D341Med (cell line): ENCODE data around the gene AKAP7.

Source experiments
- DNase-seq: peaks from one replicate; pipeline ENCODE4 v3.0.0; 2012; ENCODE audit warnings: low spot score

AKAP7 gene

DNA sequence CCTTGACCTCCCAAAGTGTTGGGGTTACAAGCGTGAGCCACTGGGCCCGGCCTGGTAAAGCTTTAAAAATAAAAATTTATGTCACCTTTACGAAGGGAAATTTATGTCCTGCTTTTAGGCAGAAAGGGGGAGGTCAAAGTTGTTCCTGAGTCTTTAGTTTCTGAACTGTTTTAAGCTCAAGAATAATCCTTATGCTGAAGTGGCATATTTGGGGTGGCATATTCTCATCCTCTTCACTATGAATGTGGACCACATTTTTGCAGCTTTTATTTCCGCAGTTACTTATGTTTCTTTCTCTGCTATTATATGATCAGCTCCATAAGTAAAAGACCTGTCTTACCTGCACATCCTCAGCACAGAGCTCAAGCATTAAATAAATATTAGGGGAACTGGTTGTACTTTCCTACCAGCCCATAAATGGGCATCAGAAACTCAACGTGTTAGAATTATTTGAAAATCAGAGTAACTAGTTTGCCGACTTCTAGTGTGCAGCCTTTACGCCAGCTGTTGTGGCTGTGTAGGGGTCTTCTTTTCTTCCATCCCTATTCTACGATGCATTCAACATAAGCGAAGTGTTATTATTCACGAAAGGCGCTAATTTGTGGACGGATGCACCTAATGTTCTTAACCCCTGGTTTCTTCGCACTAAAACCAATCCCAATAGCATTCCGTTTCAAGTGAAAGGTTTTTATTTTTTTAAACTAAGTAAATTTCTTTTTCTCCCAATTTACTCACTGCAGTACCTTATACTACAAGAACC is 867 bp upstream of the AKAP7 start:
- no peak for DNase-seq

DNA sequence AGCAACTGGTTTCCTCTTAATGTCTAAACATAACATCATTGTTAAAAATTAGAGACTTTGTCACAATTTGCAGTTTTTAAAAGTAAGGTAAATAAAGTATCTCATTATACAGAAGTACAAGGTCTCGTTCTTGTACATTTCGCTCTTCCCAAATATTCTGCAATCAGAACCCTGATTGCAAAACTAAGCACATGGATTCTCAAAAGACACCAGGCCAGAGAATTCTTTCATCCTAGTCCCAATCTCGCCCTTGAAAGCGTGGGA is 355 bp upstream of the AKAP7 start:
- no peak for DNase-seq

DNA sequence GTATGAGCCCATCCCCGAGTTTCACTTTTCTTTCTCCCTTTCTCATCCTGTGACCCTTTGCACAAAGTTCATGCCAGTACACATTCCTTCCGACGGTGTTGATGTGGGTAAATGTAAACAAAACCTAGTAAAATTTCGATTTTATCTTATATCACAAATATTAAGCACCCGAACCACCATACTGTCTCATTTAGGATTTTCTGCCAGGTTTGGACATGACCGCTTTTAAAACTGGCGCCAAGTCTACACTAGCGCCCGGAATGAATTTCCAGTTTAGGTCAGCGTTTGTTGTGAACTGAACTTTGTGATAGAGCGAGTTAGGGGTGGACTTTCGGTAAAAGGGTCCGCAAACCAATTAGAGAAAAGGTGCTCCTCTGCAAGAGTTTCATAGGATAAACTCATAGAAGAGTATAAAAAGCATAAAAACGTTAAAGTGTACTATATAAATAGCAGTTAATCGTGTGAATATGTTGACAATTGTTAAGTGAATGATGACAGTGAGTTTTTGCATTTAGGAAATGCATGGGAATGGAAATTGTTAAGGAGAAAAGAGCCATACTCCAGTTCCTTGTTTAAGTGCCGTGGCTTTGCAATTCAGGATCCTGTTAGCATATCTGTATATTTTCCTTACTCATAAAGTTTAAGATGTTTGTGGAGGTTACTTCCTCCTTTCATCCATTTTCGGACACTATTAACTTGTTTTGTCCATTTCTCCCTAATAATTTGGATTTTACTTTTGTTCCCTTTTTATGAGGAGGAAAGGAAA is 937 bp downstream of the AKAP7 start:
- no peak for DNase-seq

DNA sequence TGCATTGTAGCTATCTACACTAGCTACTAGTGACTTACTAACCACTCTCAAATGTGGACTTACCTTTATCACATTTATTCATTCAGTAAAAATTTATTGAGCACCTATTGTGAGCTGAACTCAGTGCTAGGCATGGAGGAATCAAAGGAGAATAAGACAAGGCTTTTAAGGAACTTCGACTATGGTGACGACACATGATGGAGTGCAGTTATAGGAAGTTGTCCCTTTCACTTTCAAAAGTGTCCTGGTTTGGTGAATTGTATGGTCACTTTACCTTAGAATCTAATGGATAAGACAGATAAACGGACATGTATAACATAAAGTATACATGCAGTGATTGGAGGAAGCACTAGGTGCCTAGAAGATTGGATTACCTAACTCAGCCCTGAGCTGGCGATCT is 4.3 kb downstream of the AKAP7 start:
- DNase-seq = no peak

DNA sequence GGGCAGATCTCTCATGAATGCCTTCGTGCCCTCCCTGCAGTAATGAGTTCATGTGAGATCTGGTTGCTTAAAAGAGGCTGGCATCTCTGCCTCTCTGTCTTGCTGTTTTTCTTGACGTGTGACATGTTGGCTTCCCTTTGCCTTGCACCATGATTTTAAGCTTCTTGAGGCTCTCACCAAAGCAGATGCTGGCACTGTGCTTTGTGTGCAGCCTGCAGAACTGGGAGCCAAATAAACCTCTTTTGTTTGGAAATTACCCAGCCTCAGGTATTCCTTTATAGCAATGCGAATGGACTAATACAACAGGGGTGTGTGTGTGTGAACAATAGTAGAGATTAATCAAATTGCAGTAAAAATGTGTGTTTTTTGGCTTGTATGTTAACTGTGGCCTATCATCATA is 8.1 kb downstream of the AKAP7 start:
- no peak for DNase-seq

DNA sequence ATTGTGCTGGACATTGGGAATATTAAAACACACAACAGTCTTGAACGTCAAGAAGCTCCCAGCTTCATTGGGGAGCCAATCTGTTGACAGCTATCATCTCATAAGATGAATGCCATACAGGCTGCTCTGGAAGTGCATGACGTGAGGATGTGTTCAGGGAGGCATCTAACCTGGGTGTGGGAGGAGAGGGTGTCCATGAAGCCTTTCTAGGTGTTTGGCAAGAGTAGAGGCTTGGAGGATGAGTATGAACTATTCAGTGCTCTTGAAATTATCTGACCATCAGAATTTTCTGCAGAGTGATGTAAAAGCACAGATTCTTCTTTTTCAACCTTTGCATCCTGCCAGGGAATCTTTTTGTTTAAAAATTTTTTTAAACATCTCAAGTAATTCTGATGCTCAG is 11.6 kb downstream of the AKAP7 start:
- no peak for DNase-seq

DNA sequence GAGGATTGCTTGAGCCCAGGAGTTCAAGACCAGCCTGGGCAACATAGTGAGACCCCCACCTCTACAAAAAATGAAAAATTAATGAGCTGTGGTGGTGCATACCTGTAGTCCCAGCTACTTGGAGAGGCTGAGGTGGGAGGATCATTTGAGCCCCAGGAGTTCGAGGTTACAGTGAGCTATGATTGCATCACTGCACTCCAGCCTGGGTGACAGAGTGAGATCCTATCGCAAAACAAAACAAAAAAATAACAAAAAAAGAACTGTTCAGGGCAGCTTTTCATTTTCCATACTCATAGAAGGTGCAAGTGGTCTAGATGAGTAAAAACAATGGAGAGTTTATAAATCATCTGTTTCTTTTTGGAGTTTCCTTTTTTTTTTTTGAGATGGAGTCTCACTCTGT is 21.1 kb downstream of the AKAP7 start:
- no peak for DNase-seq

DNA sequence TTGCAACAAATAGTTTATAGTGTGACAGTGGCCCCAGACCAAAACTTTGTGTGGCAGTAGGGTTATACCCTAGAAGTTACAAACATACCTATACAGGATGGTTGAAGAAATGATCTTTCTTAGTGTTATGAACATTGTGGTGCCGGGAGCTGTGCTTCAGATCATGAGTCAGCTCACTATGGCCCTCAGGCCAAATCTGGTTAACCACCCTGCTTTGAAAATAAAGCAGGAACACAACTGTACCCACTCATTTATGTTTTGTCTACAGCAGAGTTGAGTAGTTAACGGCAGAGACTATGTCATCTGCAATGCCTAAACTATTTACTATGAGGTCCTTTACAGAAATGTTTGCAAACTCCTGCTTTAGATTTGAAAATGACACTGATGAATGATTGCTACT is 24.3 kb downstream of the AKAP7 start:
- DNase-seq = no peak

DNA sequence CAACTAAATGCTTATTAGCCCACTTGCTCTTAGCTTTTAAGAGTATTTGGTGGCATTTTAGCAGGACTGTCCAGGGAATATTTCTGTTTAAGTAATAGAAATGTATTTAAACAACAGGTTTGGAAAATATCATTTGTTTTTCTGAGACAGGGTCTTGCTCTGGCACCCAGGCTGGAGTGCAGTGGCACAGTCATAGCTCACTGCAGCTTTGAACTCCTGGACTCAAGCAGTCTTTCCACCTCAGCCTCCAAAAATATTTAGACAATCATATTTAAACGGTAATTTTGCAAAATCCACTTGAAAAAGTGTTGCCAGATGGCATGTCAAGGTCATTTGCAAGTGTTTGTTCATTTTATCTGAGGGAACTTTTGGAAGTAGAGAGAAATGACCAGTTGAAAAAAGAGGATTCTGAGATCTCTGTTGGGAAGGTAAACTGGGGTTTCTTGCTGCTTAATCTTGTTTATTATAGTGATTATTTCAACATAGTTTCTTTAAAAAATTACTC is 25.0 kb downstream of the AKAP7 start:
- DNase-seq = no peak

DNA sequence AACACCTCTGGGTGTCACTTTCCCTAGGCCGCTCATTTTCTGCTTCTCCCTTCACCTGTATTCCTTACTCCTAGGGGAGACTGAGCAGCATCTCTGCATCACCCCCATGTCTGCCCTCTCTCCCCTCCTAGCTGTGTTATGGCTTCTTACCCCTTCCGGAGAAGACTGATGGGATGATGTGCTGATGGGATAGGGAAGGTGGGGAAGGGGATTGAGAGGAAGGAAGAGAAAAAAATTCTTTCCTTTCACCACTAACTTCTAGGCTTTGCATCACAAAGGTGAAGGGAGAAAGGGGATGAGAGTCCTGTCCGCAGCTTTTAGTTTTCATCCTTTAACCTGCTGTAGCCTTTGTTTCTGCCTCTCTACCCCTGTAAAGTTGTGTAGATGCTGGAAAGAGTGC is 26.7 kb downstream of the AKAP7 start:
- no peak for DNase-seq

DNA sequence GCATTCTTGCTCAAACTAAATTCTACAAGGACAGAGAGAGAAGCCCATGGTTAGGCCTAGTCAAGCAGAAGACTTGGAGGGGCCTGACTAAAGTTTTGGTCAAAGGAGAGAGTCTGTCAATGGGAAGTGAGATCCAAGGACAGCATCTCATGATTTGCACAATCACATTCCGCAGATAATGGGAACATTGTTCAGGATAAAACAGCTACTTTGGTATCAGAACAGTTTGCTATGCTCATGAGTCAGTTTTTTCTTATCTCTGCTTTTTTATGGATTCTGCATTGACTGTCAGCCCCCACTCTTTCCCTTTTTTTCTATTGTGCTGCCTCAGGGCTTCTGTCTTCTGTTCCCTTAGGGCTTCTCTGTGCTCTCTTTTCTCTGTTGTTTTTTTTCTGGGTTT is 28.6 kb downstream of the AKAP7 start:
- no peak for DNase-seq

DNA sequence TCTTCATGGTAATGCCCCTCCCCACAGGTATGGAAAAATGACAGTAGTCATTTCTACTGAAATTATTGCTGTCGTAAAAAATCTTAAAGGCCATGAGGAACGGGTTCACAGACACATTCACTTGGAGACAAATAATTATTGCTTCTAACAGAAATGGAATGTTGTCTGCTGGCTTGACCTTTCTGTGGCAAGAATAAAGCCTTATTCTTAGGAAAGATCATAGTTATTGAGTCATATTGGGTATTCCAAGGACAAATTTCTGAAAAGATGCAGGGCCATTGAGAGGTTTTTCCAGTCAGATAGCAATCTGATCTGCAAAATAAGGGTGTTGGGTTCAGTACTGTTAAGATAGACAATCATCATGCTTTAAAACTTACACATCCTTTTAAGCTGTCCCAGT is 29.2 kb downstream of the AKAP7 start:
- no peak for DNase-seq

DNA sequence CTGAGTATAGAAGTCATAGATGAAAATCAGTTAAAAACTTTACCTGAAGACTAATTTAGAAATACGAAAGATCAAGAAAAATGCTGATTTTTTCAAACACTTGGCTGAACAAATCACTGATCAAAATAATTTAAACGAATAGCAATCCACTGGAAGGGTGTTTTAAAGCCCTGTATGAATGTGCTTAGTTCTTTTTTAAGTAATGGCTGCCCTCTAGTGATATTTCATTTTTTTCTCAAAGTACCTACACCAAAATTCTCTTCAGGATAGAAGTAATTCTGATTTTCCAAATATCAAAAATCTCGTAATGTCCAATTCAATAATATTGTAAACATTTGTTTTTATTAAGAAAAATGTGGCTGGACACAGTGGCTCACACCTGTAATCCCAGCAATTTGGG is 32.5 kb downstream of the AKAP7 start:
- DNase-seq = no peak

DNA sequence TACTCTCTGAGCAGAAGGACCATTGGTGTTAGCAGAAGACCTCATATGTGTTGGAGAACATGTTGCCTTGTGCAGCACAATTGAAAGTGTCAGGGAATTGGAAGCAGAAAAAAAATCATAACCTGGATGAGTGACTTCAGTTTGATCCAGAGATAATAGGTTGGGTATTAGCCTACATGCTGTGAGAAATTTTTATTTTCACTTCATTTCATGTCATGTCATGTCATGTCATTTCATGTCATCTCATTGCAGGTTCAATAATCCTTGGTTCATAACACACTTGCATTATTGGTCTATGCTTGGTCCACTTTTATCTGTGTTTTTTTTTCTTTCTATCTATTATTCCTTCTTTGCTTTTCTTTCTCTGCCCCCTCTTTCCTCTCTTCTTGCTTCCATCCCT is 34.3 kb downstream of the AKAP7 start:
- no peak for DNase-seq

DNA sequence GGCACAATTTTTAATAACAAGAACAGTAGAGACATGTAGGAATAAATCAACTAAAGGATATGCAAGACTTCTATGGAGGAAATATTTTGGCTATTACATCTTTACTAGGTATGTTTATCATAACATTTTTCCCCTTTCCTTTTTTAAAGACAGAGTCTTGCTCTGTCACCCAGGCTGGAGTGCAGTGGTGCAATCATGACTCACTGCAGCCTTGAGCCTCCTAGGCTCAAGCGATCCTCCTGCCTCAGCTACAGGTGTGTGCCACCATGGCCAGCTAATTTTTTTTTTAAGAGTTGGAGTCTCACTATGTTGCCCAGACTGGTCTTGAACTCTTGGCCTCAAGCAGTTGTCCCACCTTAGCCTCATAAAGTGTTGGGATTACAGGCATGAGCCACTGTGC is 37.0 kb downstream of the AKAP7 start:
- DNase-seq = no peak

DNA sequence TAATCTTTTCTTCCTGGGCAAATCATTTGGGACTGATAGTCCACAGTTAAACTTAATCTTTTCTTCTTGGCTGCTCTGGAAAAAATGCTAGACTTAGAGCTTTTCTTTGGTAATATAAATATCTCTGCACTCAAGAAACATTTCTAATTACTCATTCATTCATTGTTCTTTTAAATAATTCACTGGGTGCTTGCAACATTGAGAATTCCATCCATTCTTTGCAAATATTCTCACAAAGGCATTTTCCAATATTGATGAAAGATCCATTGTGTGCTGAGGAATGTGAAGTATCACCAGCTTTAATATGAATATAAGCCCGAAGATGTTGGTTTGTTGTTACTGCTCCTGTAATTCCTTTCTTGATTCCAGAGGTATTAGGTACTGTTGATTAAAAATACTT is 38.4 kb downstream of the AKAP7 start:
- no peak for DNase-seq

DNA sequence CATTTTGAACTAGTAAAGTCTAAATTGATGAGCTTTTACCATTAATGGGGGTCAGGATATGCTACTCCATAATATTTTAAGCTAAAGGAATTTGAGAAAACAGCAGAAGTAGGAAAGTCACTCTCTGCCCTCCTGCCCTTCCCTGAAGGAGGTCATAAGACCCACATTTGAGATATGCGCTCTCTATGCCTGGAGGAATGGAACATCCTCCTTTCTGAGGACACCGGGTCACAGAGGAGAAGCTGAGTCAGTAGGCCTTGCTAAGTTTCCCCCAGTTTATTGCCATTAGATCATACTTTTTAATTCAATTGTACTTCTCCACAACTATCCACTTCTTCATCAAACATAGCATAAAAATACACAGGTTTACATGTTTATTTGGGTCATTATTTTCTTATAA is 40.3 kb downstream of the AKAP7 start:
- no peak for DNase-seq

DNA sequence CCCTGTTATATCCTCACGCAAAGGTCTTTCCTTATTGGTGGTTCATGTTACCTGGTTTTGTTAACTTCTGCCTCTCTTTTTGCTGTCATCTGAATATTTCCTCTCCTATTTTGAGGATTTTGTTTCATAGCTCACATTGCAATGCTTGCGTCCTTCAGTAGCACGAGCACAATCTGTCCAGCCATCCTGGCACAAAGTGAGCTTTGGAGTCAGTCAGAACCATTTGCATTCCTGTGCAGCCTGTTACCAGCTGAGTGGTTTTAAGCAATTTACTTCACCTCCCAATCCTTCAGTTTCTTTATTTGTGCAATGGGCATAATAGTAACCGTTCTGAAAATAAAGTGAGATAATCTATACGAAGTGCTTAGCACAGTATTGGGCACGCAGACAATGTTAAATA is 42.7 kb downstream of the AKAP7 start:
- DNase-seq = no peak

DNA sequence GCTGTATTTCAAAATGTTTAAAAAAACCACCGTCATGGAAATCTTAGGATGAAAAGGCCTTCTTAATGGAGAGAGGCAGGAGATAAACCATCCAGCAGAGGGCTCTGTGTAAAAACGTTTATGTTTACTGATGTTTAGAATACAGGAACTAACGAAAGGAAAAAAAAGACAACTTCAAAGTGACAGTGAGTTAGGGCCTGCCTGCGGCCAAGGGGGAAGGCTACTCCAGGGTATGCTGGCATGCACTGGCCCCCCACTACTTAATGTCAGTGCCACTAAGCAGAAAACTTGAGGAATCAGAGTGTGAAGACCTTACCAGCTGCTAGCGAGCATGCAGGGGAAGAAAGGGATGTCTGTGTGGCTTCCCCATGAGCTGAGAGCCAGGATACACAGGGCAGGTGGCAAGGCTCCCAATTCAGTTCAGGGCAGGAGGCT is 47.7 kb downstream of the AKAP7 start:
- no peak for DNase-seq

DNA sequence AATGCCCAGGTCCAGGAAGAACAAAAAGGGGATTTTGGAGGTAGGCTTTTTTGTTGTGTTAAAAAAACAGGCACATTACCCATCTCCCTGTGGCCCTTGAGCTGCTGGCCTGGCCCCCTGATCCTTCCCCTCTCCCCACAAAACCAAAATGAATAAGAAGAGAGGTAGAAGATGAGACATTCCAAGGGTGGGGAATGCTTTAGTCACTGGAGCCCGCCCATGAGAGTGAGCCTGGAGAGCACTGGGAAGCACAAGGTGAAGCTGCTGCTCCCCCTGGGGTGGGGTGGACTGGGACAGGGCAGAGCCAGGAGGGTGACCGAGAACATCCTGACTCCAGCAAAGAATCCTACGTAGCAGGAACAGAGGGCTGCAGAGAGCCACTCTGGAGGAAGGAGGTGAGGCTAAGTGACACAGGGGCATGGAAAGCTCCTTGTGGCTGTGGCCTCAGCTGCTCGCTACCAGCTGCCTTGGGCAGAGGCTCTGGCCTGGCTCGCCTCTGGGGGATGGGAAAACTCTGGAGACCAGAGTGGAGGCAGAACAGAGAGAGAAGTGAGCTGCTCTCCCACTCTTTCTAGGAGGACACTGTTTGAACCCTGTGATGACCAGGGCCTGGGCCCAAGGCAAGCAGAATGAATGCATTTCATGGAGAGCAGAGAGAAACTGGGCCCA is 48.3 kb downstream of the AKAP7 start:
- DNase-seq = no peak

DNA sequence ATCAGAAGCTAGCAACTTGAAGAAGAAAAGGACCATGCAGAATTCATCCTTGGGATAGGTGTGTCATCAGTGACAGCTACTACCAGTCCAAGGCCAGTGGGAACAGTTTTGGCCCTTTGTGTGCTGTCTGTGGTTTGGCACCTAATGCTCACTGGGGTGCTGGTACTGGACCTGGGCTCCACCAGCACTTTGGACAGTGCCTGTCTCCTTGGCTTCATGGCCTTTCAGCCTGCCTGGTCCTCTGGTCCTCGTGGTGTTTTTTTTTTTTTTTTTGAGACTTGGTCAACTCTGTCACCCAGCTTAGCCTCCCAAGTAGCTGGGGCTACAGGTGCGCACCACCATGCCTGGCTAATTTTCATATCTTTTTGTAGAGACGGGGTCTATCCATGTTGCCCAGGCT is 56.3 kb downstream of the AKAP7 start:
- DNase-seq = no peak

DNA sequence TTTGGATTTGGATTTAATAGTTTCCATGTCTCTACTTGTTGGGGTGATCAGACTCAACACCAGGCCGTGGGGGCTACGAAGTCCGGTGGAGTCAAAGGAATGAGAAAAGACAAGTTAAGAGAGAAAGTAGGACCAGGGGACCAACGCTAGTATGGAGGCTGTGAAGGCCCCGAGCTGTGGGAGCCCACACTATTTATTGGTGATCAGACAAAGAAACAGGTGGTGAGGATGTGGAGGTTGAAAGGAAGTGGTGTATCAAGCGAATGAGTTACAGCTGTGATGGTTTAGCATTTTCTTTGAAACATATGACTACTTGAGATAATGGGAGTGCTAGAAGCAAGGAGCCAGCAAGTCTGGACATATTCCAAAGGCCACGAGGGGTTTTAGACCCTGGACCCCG is 62.4 kb downstream of the AKAP7 start:
- DNase-seq = no peak

DNA sequence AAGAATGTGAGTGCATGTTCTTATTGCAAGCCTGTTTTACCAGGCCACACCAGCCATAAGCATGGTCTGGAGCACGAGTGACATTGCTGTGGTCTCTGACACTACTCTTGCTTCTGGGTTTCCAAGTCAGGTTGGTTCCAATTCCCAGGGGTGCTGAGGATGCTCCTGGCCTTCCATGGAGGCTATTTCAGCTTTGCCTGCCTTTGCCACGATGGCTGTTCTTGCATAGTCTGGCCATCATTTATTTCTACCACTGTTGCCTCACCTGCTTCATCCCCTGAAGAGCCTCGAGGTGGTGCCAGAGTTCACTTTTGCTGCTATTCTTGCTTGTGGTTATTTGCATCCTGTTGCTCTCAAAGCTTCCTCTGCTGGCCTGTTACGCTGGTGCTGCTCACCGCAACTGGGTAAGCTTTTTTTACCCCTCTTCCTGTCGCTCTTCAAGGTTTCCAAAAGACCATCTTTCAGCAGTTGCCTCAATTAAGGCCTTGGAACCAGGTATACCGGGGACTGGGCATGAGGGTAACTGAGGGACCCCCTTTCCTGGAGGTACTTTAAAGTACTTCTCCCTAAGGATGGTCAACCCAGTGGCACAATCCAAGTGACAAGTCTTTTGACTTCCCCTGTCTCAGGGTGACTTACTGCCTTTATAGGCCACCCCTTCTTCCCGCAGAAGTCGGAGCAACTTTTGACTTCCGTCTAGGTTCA is 64.5 kb downstream of the AKAP7 start:
- DNase-seq = peak; percentile 77
